Thyroid gland (tissue), 4 donors: Measurements from ENCODE around the gene STRBP. TPM values are rescaled to one million over a fixed set of nuclear protein-coding genes. Genes with fewer than 3 reads are reported as not detected.

Experiments
- DNase-seq, 2 donors: peaks; one replicate each; pipeline ENCODE4 v3.0.0-alpha.2; 2019
- H3K27ac ChIP-seq, 3 donors: fragments of 200-600 bp; sonication (generic); 1 replicate in 2 of 3; 2 replicates in 1 of 3; pipeline ENCODE4 v1.5.1; 2016 to 2019; ENCODE audit warnings: mild to moderate bottlenecking in 1 of 3, moderate library complexity in 1 of 3
- H3K27me3 ChIP-seq: fragments of 200-600 bp; sonication (generic); one replicate; pipeline ENCODE4 v1.5.1; 2019
- H3K36me3 ChIP-seq, 2 donors: fragments of 200-600 bp; sonication (generic); one replicate each; pipeline ENCODE4 v1.5.1; 2016 to 2019
- H3K4me1 ChIP-seq, 2 donors: fragments of 200-600 bp; sonication (generic); one replicate each; pipeline ENCODE4 v1.5.1; 2017 to 2019
- H3K4me3 ChIP-seq, 3 donors: fragments of 200-600 bp; sonication (generic); replicated peaks in 1 of 3; 1 replicate in 2 of 3; 2 replicates in 1 of 3; pipeline ENCODE4 v1.5.1; 2016; ENCODE audit warnings: mild to moderate bottlenecking in 1 of 3
- H3K9me3 ChIP-seq: fragments of 200-600 bp; sonication (generic); one replicate; pipeline ENCODE4 v1.5.1; 2017
- POLR2A ChIP-seq, 2 donors: fragments of 450-650 bp; IDR thresholded peaks; one replicate each; pipeline ENCODE4 v1.6.1; 2017; ENCODE audit warnings: antibody characterized with exemption in 2 of 2, mild to moderate bottlenecking in 2 of 2, moderate library complexity in 1 of 2
- WGBS, 2 donors: methylation state at CpG; one replicate each; pipeline ENCODE4 v1.1.5; 2017; 5-methylcytosine and 5-hydroxymethylcytosine counted together
- intact Hi-C: fragments of 100-400 bp; cut with DNase I; formaldehyde crosslinking; loops from one replicate; pipeline ENCODE4 v1.15.1; 2023
- total RNA-seq, 4 donors: library from RNA; depleted of rRNA; stranded (reverse); fragments of >200 nt; gene quantifications; one replicate each; pipeline ENCODE4 v1.2.3, GENCODE V29; 2016
- TF ChIP-seq, protein P1 (sequence below), 6 experiments: fragments of 200-600 bp in 3 of 6; fragments of 450-650 bp in 3 of 6; sonication (generic) in 3 of 6; IDR thresholded peaks; one replicate each; pipeline ENCODE4 v1.5.1; 2016 to 2019; ENCODE audit warnings: antibody characterized with exemption in 6 of 6, mild to moderate bottlenecking in 2 of 6, inconsistent platforms in 1 of 6, moderate library complexity in 1 of 6

Gene STRBP
- total RNA-seq, 4 donors from 2014 or later: 29.3 to 52.2 (median 43.9) TPM

DNA sequence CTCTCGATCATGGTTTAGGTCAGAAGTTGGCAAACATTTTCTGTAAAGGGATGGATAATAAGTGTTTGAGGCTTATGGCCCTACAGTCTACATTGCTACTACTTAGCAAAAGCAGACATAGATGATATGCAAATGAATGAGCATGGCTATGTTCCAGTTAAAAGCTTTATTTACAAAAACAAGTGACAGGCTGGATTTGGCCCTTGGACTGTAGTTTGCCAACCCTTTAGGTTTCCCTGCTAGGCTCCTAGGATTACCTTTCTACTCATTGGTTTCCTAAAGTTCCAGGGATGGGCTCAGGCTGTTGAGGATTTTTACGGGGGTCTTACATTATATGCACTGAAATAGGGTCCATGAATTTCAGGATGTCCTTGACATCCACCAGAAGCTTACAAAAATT is 177.4 kb downstream of the STRBP start:
- peaks cover 26 to 36% of the 10 kb centered on the region in 2 donors for H3K4me1 ChIP-seq
- no peaks in the 10 kb centered on the region for H3K27me3 ChIP-seq
- H3K9me3 ChIP-seq: no peaks in the 10 kb centered on the region
- intact Hi-C loops: no loop called here
- H3K4me3 ChIP-seq: no peak overlapping the region
- 90 to 96% methylated on average over 2 of the region's 2 CpGs for WGBS, 2 donors
- peaks cover 11 to 14% of the 10 kb centered on the region in 2 donors for H3K36me3 ChIP-seq
- H3K27ac ChIP-seq: no peak overlapping the region
- no peak for DNase-seq
- TF ChIP-seq, protein P1, sequence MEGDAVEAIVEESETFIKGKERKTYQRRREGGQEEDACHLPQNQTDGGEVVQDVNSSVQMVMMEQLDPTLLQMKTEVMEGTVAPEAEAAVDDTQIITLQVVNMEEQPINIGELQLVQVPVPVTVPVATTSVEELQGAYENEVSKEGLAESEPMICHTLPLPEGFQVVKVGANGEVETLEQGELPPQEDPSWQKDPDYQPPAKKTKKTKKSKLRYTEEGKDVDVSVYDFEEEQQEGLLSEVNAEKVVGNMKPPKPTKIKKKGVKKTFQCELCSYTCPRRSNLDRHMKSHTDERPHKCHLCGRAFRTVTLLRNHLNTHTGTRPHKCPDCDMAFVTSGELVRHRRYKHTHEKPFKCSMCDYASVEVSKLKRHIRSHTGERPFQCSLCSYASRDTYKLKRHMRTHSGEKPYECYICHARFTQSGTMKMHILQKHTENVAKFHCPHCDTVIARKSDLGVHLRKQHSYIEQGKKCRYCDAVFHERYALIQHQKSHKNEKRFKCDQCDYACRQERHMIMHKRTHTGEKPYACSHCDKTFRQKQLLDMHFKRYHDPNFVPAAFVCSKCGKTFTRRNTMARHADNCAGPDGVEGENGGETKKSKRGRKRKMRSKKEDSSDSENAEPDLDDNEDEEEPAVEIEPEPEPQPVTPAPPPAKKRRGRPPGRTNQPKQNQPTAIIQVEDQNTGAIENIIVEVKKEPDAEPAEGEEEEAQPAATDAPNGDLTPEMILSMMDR (IDR thresholded peaks at IDR 0.05): no peak
- no peak for TF ChIP-seq POLR2A (IDR thresholded peaks at IDR 0.05)

DNA sequence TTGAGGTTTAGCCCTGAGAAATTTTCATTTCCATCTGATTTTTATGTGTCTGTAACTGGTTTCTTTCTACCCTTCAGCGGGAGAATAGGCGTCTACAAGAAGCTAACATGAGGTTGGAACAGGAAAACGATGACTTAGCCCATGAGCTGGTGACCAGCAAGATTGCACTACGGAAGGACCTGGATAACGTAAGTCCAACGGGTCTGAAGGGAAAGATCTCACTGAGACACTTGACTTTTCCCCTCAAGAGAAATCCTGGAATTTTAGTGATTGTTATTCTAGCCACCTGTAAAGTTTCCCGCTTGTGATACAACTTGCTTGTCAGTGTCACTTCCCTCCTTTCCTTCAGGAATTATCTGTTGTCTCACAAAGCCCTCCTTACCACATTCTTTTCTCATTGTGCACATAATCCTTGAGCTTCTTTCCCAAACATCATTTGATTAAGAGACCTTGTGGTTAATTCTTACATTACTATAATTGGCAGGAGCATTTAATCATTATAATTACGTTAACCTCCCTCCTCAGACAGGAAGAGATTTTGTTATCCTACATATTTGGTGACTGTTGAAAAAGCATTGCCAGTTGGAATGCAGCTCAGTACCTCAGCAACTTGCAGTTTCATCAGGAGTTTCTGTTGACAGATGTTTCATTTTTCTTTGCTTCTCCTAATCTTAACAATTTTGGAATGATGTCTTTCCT is 178.0 kb downstream of the STRBP start:
- Histone ChIP-seq H3K36me3 (peaks cover 8 to 14% of the 10 kb centered on the region in 2 donors), H3K4me1 (peaks cover 32 to 42% of the 10 kb centered on the region in 2 donors), H3K27me3 (no peaks in the 10 kb centered on the region), H3K27ac (peak overlapping the region in 2 of 3 donors; percentile 28 to 54), H3K9me3 (no peaks in the 10 kb centered on the region), H3K4me3 (no peak overlapping the region)
- 73 to 82% methylated on average over 8 of the region's 8 CpGs for WGBS, 2 donors
- TF ChIP-seq, protein P1 (IDR thresholded peaks at IDR 0.05): no peak
- no peak for TF ChIP-seq POLR2A (IDR thresholded peaks at IDR 0.05)
- intact Hi-C loops: no loop called here
- DNase-seq: no peak

DNA sequence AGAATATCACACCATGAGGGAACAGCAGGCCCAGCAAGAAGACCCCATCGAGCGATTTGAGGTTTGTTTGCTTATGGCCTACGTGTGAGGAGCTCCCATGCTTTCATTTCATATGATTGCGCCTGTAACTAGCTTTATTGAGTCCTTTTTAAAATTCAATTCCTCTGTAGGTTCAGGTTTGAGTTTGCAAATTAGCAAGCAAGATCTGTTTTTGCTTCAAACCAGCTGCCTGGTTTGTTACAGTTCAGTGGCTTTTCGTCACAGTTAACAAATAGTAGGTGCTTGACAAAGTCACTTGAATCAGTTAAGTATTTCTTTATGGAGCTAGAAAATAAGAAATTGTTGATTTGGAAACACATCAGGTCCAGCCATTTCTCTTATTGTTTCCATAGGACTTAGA is 178.6 kb downstream of the STRBP start:
- WGBS, 2 donors: 71 to 78% methylated on average over 5 of the region's 5 CpGs
- TF ChIP-seq, protein P1 (IDR thresholded peaks at IDR 0.05): no peak
- TF ChIP-seq POLR2A (IDR thresholded peaks at IDR 0.05): no peak
- Histone ChIP-seq H3K9me3 (no peaks in the 10 kb centered on the region), H3K27ac (peak overlapping the region; percentile 1 to 54 (median 31)), H3K36me3 (peaks cover 8 to 14% of the 10 kb centered on the region in 2 donors), H3K27me3 (no peaks in the 10 kb centered on the region), H3K4me1 (peaks cover 32 to 48% of the 10 kb centered on the region in 2 donors), H3K4me3 (no peak overlapping the region)
- intact Hi-C loops: loop anchor here (10.0 kb wide), 1 partner anchor 255 kb away; no protein-coding TSS in a partner anchor
- DNase-seq: no peak

DNA sequence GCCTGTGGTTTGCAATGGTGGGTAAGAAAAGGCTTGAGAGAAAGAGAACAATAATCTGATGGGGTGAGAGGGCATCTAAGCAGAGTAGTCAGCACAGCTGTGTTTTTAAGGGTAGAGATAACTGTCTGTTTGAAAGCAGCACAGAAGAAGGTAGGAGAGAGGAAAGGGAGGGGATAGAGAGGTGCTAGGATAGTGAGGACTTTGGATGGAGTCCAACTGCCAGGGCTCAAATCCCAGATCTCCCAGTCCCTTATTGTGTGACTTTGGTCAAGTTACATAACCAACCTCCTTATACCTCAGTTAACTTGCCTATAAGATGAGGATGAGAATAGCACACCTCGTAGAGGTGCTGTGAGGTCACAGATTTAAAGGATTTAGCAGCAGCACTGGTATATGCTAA is 179.3 kb downstream of the STRBP start:
- Histone ChIP-seq H3K27ac (peak overlapping the region; percentile 1 to 54 (median 31)), H3K36me3 (peaks cover 8 to 14% of the 10 kb centered on the region in 2 donors), H3K4me3 (no peak overlapping the region), H3K9me3 (no peaks in the 10 kb centered on the region), H3K27me3 (no peaks in the 10 kb centered on the region), H3K4me1 (peaks cover 32 to 49% of the 10 kb centered on the region in 2 donors)
- intact Hi-C loops: loop anchor here (10.0 kb wide), 1 partner anchor 256 kb away; no protein-coding TSS in a partner anchor
- TF ChIP-seq POLR2A (IDR thresholded peaks at IDR 0.05): no peak
- TF ChIP-seq, protein P1 (IDR thresholded peaks at IDR 0.05): no peak
- DNase-seq: no peak
- 76 to 90% methylated on average over 1 of the region's 1 CpG for WGBS, 2 donors

DNA sequence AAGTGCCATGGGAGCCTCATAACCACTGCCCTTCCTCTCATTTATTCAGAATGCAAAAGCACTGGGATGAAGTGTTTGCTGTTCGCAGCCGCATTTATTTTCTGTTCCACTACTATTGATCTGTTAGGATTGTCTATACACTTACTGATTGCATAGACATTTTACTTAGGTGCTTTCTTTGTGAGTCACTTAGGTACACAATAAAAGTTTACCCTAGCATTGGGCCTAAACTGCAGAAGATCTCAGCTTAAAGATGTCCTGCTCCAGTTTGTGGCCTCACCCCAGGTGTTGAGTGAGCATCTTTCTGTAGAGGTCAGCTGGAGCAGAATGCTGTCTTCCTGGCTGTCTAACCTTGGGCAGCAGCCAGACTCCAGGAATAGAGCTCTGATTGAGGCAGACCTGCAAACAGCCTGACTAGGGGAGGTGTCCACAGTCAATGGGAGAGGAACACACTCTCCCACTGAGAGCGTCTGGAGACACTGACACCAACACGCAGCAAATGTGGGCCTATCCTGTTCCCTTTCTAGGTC is 181.0 kb downstream of the STRBP start:
- TF ChIP-seq, protein P1 (IDR thresholded peaks at IDR 0.05): no peak
- no peak for TF ChIP-seq POLR2A (IDR thresholded peaks at IDR 0.05)
- H3K4me1 ChIP-seq: peaks cover 32 to 50% of the 10 kb centered on the region in 2 donors
- no peaks in the 10 kb centered on the region for H3K27me3 ChIP-seq
- no peak overlapping the region for H3K27ac ChIP-seq
- WGBS, 2 donors: 93 to 94% methylated on average over 4 of the region's 4 CpGs
- DNase-seq: no peak
- no peak overlapping the region for H3K4me3 ChIP-seq
- peaks cover 3 to 8% of the 10 kb centered on the region in 2 donors for H3K36me3 ChIP-seq
- intact Hi-C loops: loop anchor here (10.0 kb wide), 1 partner anchor 257 kb away; no protein-coding TSS in a partner anchor
- H3K9me3 ChIP-seq: no peaks in the 10 kb centered on the region
